NT2/D1 (cell line): Measurements from ENCODE around the gene LRRC23.

Source experiments
- SUZ12 ChIP-seq: IDR thresholded peaks from 2 replicates; pipeline ENCODE4 v1.6.1; 2011; ENCODE audit not compliant: insufficient read length, insufficient read depth; ENCODE audit errors: extremely low read depth
- YY1 ChIP-seq: IDR thresholded peaks from 2 replicates; pipeline ENCODE4 v1.6.1; 2011; ENCODE audit not compliant: insufficient read length, insufficient read depth
- ZNF274 ChIP-seq: IDR thresholded peaks from 2 replicates; pipeline ENCODE4 v1.6.1; 2011; ENCODE audit warnings: mild to moderate bottlenecking, low read depth, low read length

- no peak for TF ChIP-seq ZNF274
- no peak for TF ChIP-seq YY1
- no peak for TF ChIP-seq SUZ12
Measured at GRCh38 chr12:6947615-6948014, 43.0 kb downstream of the LRRC23 start.
